Testis (tissue), 2 donors: ENCODE data around the gene CFAP91.

ENCODE experiments used
- POLR2A ChIP-seq: fragments of 450-650 bp; IDR thresholded peaks from one replicate; pipeline ENCODE4 v1.6.1; 2017; ENCODE audit warnings: antibody characterized with exemption, mild to moderate bottlenecking, moderate library complexity
- TF ChIP-seq, protein P1 (sequence below), 3 experiments: fragments of 450-650 bp in 2 of 3; fragments of 200-600 bp in 1 of 3; sonication (generic) in 1 of 3; IDR thresholded peaks; one replicate each; pipeline ENCODE4 v1.5.1; 2016 to 2019; ENCODE audit warnings: antibody characterized with exemption in 3 of 3, mild to moderate bottlenecking in 2 of 3, moderate library complexity in 1 of 3

GRCh38 chr3:119745942-119746341 is 43.1 kb downstream of the CFAP91 start:
- TF ChIP-seq, protein P1, sequence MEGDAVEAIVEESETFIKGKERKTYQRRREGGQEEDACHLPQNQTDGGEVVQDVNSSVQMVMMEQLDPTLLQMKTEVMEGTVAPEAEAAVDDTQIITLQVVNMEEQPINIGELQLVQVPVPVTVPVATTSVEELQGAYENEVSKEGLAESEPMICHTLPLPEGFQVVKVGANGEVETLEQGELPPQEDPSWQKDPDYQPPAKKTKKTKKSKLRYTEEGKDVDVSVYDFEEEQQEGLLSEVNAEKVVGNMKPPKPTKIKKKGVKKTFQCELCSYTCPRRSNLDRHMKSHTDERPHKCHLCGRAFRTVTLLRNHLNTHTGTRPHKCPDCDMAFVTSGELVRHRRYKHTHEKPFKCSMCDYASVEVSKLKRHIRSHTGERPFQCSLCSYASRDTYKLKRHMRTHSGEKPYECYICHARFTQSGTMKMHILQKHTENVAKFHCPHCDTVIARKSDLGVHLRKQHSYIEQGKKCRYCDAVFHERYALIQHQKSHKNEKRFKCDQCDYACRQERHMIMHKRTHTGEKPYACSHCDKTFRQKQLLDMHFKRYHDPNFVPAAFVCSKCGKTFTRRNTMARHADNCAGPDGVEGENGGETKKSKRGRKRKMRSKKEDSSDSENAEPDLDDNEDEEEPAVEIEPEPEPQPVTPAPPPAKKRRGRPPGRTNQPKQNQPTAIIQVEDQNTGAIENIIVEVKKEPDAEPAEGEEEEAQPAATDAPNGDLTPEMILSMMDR (IDR thresholded peaks at IDR 0.05) = no peak
- no peak for TF ChIP-seq POLR2A
